AG09319 (cell line): ENCODE data around the gene OPRL1.

Source experiments
- DNase-seq: peaks from one replicate; pipeline ENCODE4 v3.0.0-alpha.2; 2010; ENCODE audit warnings: low read depth; ENCODE audit errors: extremely low read depth
- CTCF ChIP-seq: IDR thresholded peaks from 2 replicates; pipeline ENCODE4 v1.5.1; 2011; ENCODE audit warnings: low read depth, mild to moderate bottlenecking, inconsistent platforms, low read length, moderate library complexity

OPRL1 gene

GRCh38 chr20:64044484-64045247 lies 35.2 kb upstream of the OPRL1 start:
- no peak for TF ChIP-seq CTCF
- no peak for DNase-seq

GRCh38 chr20:64045346-64046011 lies 34.4 kb upstream of the OPRL1 start:
- no peak for TF ChIP-seq CTCF
- no peak for DNase-seq

GRCh38 chr20:64047046-64047389 lies 32.9 kb upstream of the OPRL1 start:
- no peak for TF ChIP-seq CTCF

GRCh38 chr20:64047968-64048401 lies 31.9 kb upstream of the OPRL1 start:
- no peak for TF ChIP-seq CTCF
- no peak for DNase-seq

More at GRCh38 chr20:64047046-64047389, 32.9 kb upstream of the OPRL1 start:
- DNase-seq = no peak

GRCh38 chr20:64048402-64049044 lies 31.4 kb upstream of the OPRL1 start:
- DNase-seq = no peak
- no peak for TF ChIP-seq CTCF

GRCh38 chr20:64049060-64049877 lies 30.6 kb upstream of the OPRL1 start, which contains the start of gene SOX18:
SOX18 (minus strand) TSS chr20:64049639; CDS start chr20:64049516, 123 bp downstream.
- no peak for TF ChIP-seq CTCF
- no peak for DNase-seq
